Measurements from ENCODE around the gene PPP1R37.

GRCh38 chr19:45103156-45103507 lies 10.2 kb downstream of the PPP1R37 start:
- no peak for TF ChIP-seq EZH2phosphoT487 (IDR thresholded peaks at IDR 0.05; ENCODE audit: borderline replicate concordance, low read length)
- no peak for TF ChIP-seq CTCF (IDR thresholded peaks at IDR 0.05; ENCODE audit: low read depth, low read length, poor library complexity, severe bottlenecking)
